ENCODE measurements around the gene ACE. TPM values are rescaled to one million over a fixed set of nuclear protein-coding genes. Genes with fewer than 3 reads are reported as not detected.

ACE gene
- total RNA-seq, 2 donors from 2014 or later = 11.6 to 21.5 TPM

- DNase-seq = no peak
These were observed 61.3 kb downstream of the ACE start for GRCh38 chr17:63537991-63538692.

GRCh38 chr17:63538693-63539595 is 62.1 kb downstream of the ACE start:
- Mint-ChIP-seq H3K4me3 (peak overlapping the region; percentile 55), H3K27ac (no peak overlapping the region), H3K36me3 (ENCODE audit: low read depth) (peaks cover 8% of the 10 kb centered on the region)

More at GRCh38 chr17:63537991-63538692, 61.3 kb downstream of the ACE start:
- no peaks in the 10 kb centered on the region for H3K9me3 ChIP-seq (ENCODE audit: control insufficient read depth, low read length, poor library complexity, severe bottlenecking)
- no peak overlapping the region for H3K27ac Mint-ChIP-seq
- peak; percentile 28 for ATAC-seq
- peaks cover 8% of the 10 kb centered on the region for H3K36me3 Mint-ChIP-seq (ENCODE audit: low read depth)
- H3K4me1 Mint-ChIP-seq = peaks cover 15% of the 10 kb centered on the region
- H3K27me3 Mint-ChIP-seq = peaks cover 43% of the 10 kb centered on the region
- H3K4me3 Mint-ChIP-seq = peak overlapping the region; percentile 55

GRCh38 chr17:63540590-63540989 is 63.7 kb downstream of the ACE start:
- H3K4me1 Mint-ChIP-seq = peaks cover 9% of the 10 kb centered on the region
- peaks cover 8% of the 10 kb centered on the region for H3K36me3 Mint-ChIP-seq (ENCODE audit: low read depth)
- H3K9me3 ChIP-seq (ENCODE audit: control insufficient read depth, low read length, poor library complexity, severe bottlenecking) = no peaks in the 10 kb centered on the region
- peaks cover 36% of the 10 kb centered on the region for H3K27me3 Mint-ChIP-seq
- no peak for ATAC-seq
- H3K27ac Mint-ChIP-seq = no peak overlapping the region
- H3K4me3 Mint-ChIP-seq = no peak overlapping the region
- DNase-seq = no peak

More at GRCh38 chr17:63538693-63539595, 62.1 kb downstream of the ACE start:
- H3K4me1 Mint-ChIP-seq = peaks cover 15% of the 10 kb centered on the region
- ATAC-seq (no peak), DNase-seq (no peak)
- H3K9me3 ChIP-seq (ENCODE audit: control insufficient read depth, low read length, poor library complexity, severe bottlenecking) = no peaks in the 10 kb centered on the region
- H3K27me3 Mint-ChIP-seq = peaks cover 43% of the 10 kb centered on the region

- Mint-ChIP-seq H3K27ac (no peak overlapping the region), H3K27me3 (peaks cover 27% of the 10 kb centered on the region), H3K4me3 (no peak overlapping the region), H3K36me3 (ENCODE audit: low read depth) (peaks cover 8% of the 10 kb centered on the region), H3K4me1 (peaks cover 9% of the 10 kb centered on the region)
- ATAC-seq = no peak
- no peak for DNase-seq
- no peaks in the 10 kb centered on the region for H3K9me3 ChIP-seq (ENCODE audit: control insufficient read depth, low read length, poor library complexity, severe bottlenecking)
These were observed 65.3 kb downstream of the ACE start for GRCh38 chr17:63542218-63542545.

- no peak overlapping the region for H3K4me3 Mint-ChIP-seq
- H3K4me1 Mint-ChIP-seq = peaks cover 11% of the 10 kb centered on the region
- ATAC-seq (no peak), DNase-seq (no peak)
- H3K27ac Mint-ChIP-seq = peak overlapping the region; percentile 47
- H3K36me3 Mint-ChIP-seq (ENCODE audit: low read depth) = peaks cover 8% of the 10 kb centered on the region
- no peaks in the 10 kb centered on the region for H3K9me3 ChIP-seq (ENCODE audit: control insufficient read depth, low read length, poor library complexity, severe bottlenecking)
- peaks cover 19% of the 10 kb centered on the region for H3K27me3 Mint-ChIP-seq
These were observed 66.3 kb downstream of the ACE start for GRCh38 chr17:63542942-63543821.

GRCh38 chr17:63543822-63544420 is 67.1 kb downstream of the ACE start:
- Mint-ChIP-seq H3K27me3 (peaks cover 12% of the 10 kb centered on the region), H3K4me3 (no peak overlapping the region), H3K27ac (no peak overlapping the region), H3K36me3 (ENCODE audit: low read depth) (peaks cover 8% of the 10 kb centered on the region), H3K4me1 (peaks cover 11% of the 10 kb centered on the region)
- H3K9me3 ChIP-seq (ENCODE audit: control insufficient read depth, low read length, poor library complexity, severe bottlenecking) = no peaks in the 10 kb centered on the region
- ATAC-seq = no peak
- DNase-seq = no peak

GRCh38 chr17:63544467-63545301 is 67.8 kb downstream of the ACE start:
- H3K4me1 Mint-ChIP-seq = peaks cover 5% of the 10 kb centered on the region
- DNase-seq (no peak), ATAC-seq (no peak)
- H3K9me3 ChIP-seq (ENCODE audit: control insufficient read depth, low read length, poor library complexity, severe bottlenecking) = no peaks in the 10 kb centered on the region
- peaks cover under 1% of the 10 kb centered on the region for H3K36me3 Mint-ChIP-seq (ENCODE audit: low read depth)
- H3K27ac Mint-ChIP-seq = no peak overlapping the region
- H3K4me3 Mint-ChIP-seq = no peak overlapping the region
- peaks cover 4% of the 10 kb centered on the region for H3K27me3 Mint-ChIP-seq

- no peaks in the 10 kb centered on the region for H3K27me3 Mint-ChIP-seq
- H3K4me1 Mint-ChIP-seq = peaks cover 5% of the 10 kb centered on the region
- no peaks in the 10 kb centered on the region for H3K9me3 ChIP-seq (ENCODE audit: control insufficient read depth, low read length, poor library complexity, severe bottlenecking)
- H3K27ac Mint-ChIP-seq = no peak overlapping the region
- H3K36me3 Mint-ChIP-seq (ENCODE audit: low read depth) = peaks cover 3% of the 10 kb centered on the region
- no peak for DNase-seq
- no peak overlapping the region for H3K4me3 Mint-ChIP-seq
- no peak for ATAC-seq
These were observed 69.6 kb downstream of the ACE start for GRCh38 chr17:63546308-63547082.

- peaks cover 3% of the 10 kb centered on the region for H3K36me3 Mint-ChIP-seq (ENCODE audit: low read depth)
- no peak overlapping the region for H3K4me3 Mint-ChIP-seq
- DNase-seq (no peak), ATAC-seq (no peak)
- H3K9me3 ChIP-seq (ENCODE audit: control insufficient read depth, low read length, poor library complexity, severe bottlenecking) = no peaks in the 10 kb centered on the region
- no peak overlapping the region for H3K27ac Mint-ChIP-seq
- H3K27me3 Mint-ChIP-seq = no peaks in the 10 kb centered on the region
- H3K4me1 Mint-ChIP-seq = peaks cover 9% of the 10 kb centered on the region
These were observed 70.2 kb downstream of the ACE start for GRCh38 chr17:63547083-63547523.
